HG03066 (cell line): ENCODE measurements around the gene NEK10.
"Not testable (repeated sequence)": the region's sequence is repeated elsewhere in the genome, so short reads cannot be mapped to it uniquely, and the experiment has no call there.

Experiments used
- ATAC-seq: cut with Tn5 transposase; IDR thresholded peaks from one replicate; pipeline ENCODE4 v1.9.1; 2021; ENCODE audit warnings: low read depth; ENCODE audit not compliant: unreplicated experiment

Gene NEK10

DNA sequence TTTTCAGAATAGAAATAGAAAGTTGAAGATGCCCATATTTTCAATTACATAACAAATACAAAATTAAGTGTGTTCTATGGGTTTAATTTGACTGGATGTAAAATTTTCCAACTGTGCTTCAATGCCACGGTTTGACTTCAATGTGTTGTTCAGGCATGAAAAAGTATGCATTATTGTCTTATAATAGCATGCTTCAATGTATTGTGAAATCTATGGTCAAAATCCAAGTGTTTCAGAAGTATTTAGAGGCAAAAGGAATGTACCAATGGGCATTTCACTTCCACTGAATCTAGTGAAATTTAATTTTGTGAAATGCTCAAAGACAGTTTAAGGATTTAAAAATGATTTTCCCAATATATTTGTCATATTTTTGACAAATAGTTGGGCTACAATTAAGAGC, 16.0 kb downstream of the NEK10 start:
- ATAC-seq = no peak

- ATAC-seq = no peak
These were observed 17.1 kb downstream of the NEK10 start for GRCh38 chr3:27352047-27352446.

DNA sequence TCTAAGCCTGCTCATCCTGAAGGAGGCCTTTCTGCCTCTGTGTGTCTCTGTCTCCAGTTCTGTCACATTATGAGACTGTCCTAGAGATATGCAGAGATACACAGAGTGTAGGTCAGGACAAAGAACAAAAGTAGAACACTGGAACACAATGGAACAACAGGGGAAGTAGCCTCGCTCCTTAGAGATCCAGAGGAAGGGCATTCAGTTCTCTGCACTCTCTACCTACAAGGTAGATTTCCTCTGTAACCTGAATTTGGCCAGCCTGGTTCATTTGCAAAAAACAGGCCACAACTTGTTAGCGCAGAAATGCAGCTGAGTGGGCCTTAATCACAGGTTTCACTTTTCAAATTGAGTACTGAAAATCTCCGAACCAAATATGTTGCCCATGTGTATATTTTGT, 19.4 kb downstream of the NEK10 start:
- peak; percentile 85 for ATAC-seq

DNA sequence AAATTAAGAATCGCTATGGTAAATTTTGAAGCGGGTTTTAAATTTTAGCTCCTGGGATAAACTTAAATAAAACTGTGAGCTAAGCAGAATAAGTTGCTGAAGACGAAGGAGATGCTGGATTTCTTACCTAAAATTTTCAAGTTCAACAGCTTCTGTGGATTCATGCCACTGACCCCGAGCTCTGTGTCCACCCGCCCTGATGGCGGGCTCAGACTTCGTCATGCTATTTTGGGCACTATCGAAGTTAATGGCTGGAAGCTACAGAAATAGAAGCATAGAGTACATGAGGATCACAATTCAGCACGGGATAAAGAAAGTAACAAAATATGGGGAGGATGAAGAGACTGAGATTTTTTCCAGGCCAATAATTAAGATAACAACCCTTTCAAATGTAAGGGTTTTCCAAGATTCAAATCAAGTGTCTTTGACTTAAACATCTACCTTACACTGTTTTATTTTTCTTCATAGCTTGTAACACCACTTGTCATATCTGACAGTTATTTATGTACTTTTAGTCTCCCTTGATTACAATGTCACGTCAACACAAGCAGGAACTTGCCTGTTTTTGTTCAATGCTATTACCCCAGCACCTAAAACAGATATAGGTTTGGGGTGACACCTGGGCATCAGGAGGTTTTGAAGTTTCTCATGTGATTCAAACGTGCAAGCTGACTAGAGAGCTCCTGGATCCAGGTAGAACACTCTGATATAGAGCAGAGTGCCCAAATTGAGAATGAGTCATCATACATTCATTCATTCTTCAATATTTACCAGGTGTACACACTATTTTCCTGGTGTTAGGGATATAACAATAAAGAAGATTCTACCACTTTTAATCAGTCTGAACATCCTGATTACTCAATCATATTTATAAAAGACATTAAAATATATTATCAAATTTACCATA, 23.0 kb downstream of the NEK10 start:
- no peak for ATAC-seq

- no peak for ATAC-seq
These were observed 23.7 kb downstream of the NEK10 start for GRCh38 chr3:27345493-27345892.

DNA sequence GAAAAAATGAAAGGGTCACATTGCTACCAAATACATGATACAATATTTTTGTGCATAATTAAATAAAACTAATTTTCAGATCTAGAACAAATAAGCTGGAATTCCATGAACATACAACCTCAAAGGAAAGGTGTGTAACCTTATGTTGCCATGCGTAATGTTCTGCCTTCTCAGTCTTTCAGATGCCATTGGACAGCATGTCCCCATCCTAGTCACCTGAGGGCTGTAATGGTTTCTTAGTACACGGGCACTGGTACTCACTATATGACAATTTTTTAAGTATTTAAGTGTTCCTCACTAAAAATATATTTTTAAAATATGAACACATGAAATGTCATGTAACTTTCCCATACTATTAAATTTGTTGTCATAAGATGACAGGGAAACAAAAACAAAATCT, 24.1 kb downstream of the NEK10 start:
- ATAC-seq = no peak

GRCh38 chr3:27344192-27344591, 25.0 kb downstream of the NEK10 start:
- no peak for ATAC-seq

GRCh38 chr3:27342267-27342666, 26.9 kb downstream of the NEK10 start:
- ATAC-seq = no peak

DNA sequence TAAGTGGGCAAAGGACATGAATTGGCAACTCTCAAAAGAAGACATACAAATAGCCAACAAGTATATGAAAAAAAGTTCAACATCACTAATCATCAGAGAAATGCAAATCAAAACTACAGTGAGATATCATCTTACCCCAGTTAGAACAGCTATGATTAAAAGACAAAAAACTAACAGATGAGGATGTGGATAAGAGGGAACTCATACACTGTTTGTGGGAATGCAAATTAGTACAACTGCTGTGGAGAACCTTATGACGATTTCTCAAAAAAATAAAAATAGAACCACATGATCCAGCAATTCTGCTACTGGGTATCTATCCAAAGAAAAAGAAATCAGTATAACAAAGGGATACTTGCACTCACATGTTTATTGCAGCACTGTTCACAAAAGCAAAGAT, 28.6 kb downstream of the NEK10 start:
- no peak for ATAC-seq

- no peak for ATAC-seq
These were observed 33.6 kb downstream of the NEK10 start for GRCh38 chr3:27335571-27335970.

DNA sequence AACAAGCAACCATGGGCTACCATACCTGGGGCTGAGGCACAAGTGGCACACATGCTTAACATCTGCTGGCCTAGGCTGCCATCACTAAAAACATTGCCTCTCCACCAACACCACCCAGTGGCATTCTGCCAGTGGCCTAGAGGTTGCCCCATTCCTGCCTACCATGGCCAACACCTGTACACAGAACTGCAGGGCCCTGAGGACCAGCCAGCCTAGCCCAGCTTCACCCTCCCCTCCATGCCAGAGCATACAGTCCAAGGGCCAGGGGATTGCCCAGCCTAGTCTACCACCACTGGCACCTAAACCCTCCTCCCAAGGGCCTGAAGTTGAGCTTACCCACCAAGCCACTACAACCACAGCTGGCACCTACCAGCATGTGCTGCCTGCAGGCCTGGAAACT, 35.3 kb downstream of the NEK10 start:
- no peak for ATAC-seq

GRCh38 chr3:27328982-27329762, 40.0 kb downstream of the NEK10 start:
- ATAC-seq = not testable (repeated sequence)

GRCh38 chr3:27326629-27327545, 42.3 kb downstream of the NEK10 start:
- ATAC-seq = no peak

GRCh38 chr3:27326202-27326601, 43.0 kb downstream of the NEK10 start:
- ATAC-seq = no peak

- ATAC-seq = no peak
These were observed 43.8 kb downstream of the NEK10 start for GRCh38 chr3:27325419-27325818.

GRCh38 chr3:27324686-27325085, 44.5 kb downstream of the NEK10 start:
- ATAC-seq = no peak

DNA sequence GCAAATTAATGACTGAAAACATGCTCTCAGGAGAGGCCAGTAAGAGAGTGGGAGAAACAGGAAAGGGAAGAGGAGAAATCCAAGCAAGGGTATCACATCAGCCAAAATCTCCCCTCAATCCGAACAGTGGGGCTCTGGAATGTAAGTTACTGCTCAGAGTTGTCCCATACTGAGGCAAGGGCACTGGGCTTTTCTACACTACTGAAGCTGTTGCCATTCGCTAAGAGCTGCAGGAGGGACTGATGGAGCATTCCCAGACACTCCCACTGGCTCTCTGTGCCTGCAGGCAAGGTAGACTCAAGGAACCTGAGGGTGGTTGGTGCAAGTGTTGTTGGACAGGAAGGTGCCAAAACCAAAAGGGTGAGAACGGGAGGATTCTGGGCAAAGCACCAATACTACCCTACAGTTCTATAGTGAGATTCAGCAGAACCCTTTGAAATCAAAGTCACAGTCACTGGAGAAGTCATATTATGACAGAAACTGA, 46.1 kb downstream of the NEK10 start:
- ATAC-seq = no peak

GRCh38 chr3:27322634-27323033, 46.5 kb downstream of the NEK10 start:
- ATAC-seq = no peak

- no peak for ATAC-seq
These were observed 49.2 kb downstream of the NEK10 start for GRCh38 chr3:27319847-27320526.

- no peak for ATAC-seq
These were observed 49.9 kb downstream of the NEK10 start for GRCh38 chr3:27319304-27319703.
